NCI-H2029 treated with DMSO at 0.1 percent for 48 hours (cell line): ENCODE data around the gene CYREN.

Experiments used
- DNase-seq: peaks from one replicate; lab custom pipeline; 2025; lab: John Stamatoyannopoulos, UW

CYREN gene

GRCh38 chr7:135197343-135197742, 26.8 kb upstream of the CYREN start:
- no peak for DNase-seq

- DNase-seq, result no peak
These were observed 25.6 kb upstream of the CYREN start for GRCh38 chr7:135195968-135196629.

- no peak for DNase-seq
These were observed 24.6 kb upstream of the CYREN start for GRCh38 chr7:135195156-135195555.

- DNase-seq, result no peak
These were observed 24.1 kb upstream of the CYREN start for GRCh38 chr7:135194494-135195095.

- DNase-seq, result no peak
These were observed 23.1 kb upstream of the CYREN start for GRCh38 chr7:135193615-135194081.

GRCh38 chr7:135192914-135193536, 22.5 kb upstream of the CYREN start:
- DNase-seq, result no peak

GRCh38 chr7:135190703-135191102, 20.2 kb upstream of the CYREN start:
- DNase-seq, result no peak

- DNase-seq, result no peak
These were observed 19.5 kb upstream of the CYREN start for GRCh38 chr7:135189961-135190360.

- DNase-seq, result no peak
These were observed 18.7 kb upstream of the CYREN start for GRCh38 chr7:135189221-135189662.

- DNase-seq, result no peak
These were observed 17.9 kb upstream of the CYREN start for GRCh38 chr7:135188298-135188984.

GRCh38 chr7:135186841-135187253, 16.3 kb upstream of the CYREN start:
- no peak for DNase-seq

- no peak for DNase-seq
These were observed 15.7 kb upstream of the CYREN start for GRCh38 chr7:135186261-135186540.

GRCh38 chr7:135185471-135186260, 15.2 kb upstream of the CYREN start:
- no peak for DNase-seq

GRCh38 chr7:135184254-135184841, 13.8 kb upstream of the CYREN start:
- DNase-seq, result no peak

- no peak for DNase-seq
These were observed 13.0 kb upstream of the CYREN start for GRCh38 chr7:135183478-135183877.

GRCh38 chr7:135181929-135182678, 11.6 kb upstream of the CYREN start:
- no peak for DNase-seq

GRCh38 chr7:135181261-135181928, 10.9 kb upstream of the CYREN start:
- DNase-seq, result no peak

- no peak for DNase-seq
These were observed 9.6 kb upstream of the CYREN start for GRCh38 chr7:135180122-135180521.

- DNase-seq, result no peak
These were observed 8.9 kb upstream of the CYREN start for GRCh38 chr7:135179321-135179925.

GRCh38 chr7:135178364-135178763, 7.9 kb upstream of the CYREN start:
- no peak for DNase-seq
